HepG2 (cell line): ENCODE data around the gene CA10. TPM values are rescaled to one million over a fixed set of nuclear protein-coding genes. Genes with fewer than 3 reads are reported as not detected.

Experiments
- ATAC-seq: fragments of 200-7000 bp; cut with Tn5 transposase; 3 replicates; pipeline ENCODE4 v1.9.1; 2020; ENCODE audit warnings: mild to moderate bottlenecking, moderate library complexity
- BruUV-seq: library from RNA; stranded (reverse); fragments of 400-500 nt; replicated peaks from 2 replicates; lab custom pipeline; 2021; lab: Mats Ljungman, UMichigan
- CTCF ChIA-PET: fragments of 300-600 bp; formaldehyde crosslinking; extraction: SDS; loops from one replicate; lab custom pipeline; 2021; ENCODE audit warnings: low total read pairs, inconsistent platforms, low intra/inter-chr PET ratio; lab: Yijun Ruan, JAX
- POLR2A ChIA-PET: fragments of 350-600 bp; sonication (Branson Sonifier 250); formaldehyde crosslinking; loops from one replicate; lab custom pipeline; 2020; ENCODE audit warnings: antibody characterized with exemption, inconsistent platforms; lab: Yijun Ruan, JAX
- DNase-seq: peaks from one replicate; pipeline ENCODE4 v3.0.0-alpha.2; 2015; ENCODE audit warnings: low spot score
- FAIRE-seq: peaks from 3 replicates; lab custom pipeline; 2011; peaks lifted over from hg19 to GRCh38; lab: Jason Lieb, UNC
- H2AFZ ChIP-seq: one replicate; pipeline ENCODE4 v1.6.1; 2011; ENCODE audit warnings: low read length, inconsistent platforms
- H3K27ac ChIP-seq: fragments of 300-600 bp; 3 replicates; pipeline ENCODE4 v1.8.0; 2011; ENCODE audit warnings: mixed run types, mild to moderate bottlenecking, mixed read lengths, low read length, inconsistent platforms; ENCODE audit not compliant: insufficient read depth; ENCODE audit errors: extremely low read length
- H3K27me3 ChIP-seq, 2 experiments: fragments of 200-600 bp in 1 of 2; 2 replicates in 1 of 2; 3 replicates in 1 of 2; pipeline versions ENCODE4 v1.6.0 to v1.8.0; 2011; ENCODE audit warnings: low read length in 2 of 2, mild to moderate bottlenecking in 2 of 2, moderate library complexity in 2 of 2, inconsistent platforms in 1 of 2; ENCODE audit not compliant: insufficient read depth in 2 of 2, control insufficient read depth in 1 of 2
- H3K36me3 ChIP-seq, 2 experiments: fragments of 200-600 bp in 1 of 2; replicated peaks in 1 of 2; 2 replicates in 1 of 2; 3 replicates in 1 of 2; pipeline versions ENCODE4 v1.5.1 to v1.8.0; 2011; ENCODE audit warnings: low read length in 2 of 2, inconsistent platforms in 1 of 2; ENCODE audit not compliant: insufficient read depth in 2 of 2, control insufficient read depth in 1 of 2
- H3K4me1 ChIP-seq: 2 replicates; pipeline ENCODE4 v1.5.1; 2012; ENCODE audit warnings: low read length, inconsistent platforms; ENCODE audit not compliant: insufficient read depth
- H3K4me2 ChIP-seq: 2 replicates; pipeline ENCODE4 v1.6.0; 2011; ENCODE audit warnings: low read depth, low read length, inconsistent platforms
- H3K4me3 ChIP-seq, 3 experiments: fragments of 200-600 bp in 1 of 3; sonication (generic), shearing (Covaris generic) in 1 of 3; replicated peaks in 1 of 3; 2 replicates each; pipeline ENCODE4 v1.5.1; 2011 to 2016; ENCODE audit warnings: low read length in 3 of 3, inconsistent platforms in 2 of 3, low read depth in 2 of 3, mild to moderate bottlenecking in 2 of 3, control low read depth in 1 of 3, mixed read lengths in 1 of 3; ENCODE audit not compliant: insufficient read depth in 1 of 3
- H3K79me2 ChIP-seq: one replicate; pipeline ENCODE4 v1.6.1; 2011; ENCODE audit warnings: low read length, inconsistent platforms; ENCODE audit not compliant: insufficient read depth
- H3K9ac ChIP-seq: 2 replicates; pipeline ENCODE4 v1.6.0; 2011; ENCODE audit warnings: mild to moderate bottlenecking, low read depth, low read length, inconsistent platforms; ENCODE audit not compliant: insufficient read depth
- H3K9me3 ChIP-seq: 2 replicates; pipeline ENCODE4 v1.5.1; 2012; ENCODE audit warnings: mild to moderate bottlenecking, low read length
- H4K20me1 ChIP-seq: 2 replicates; pipeline ENCODE4 v1.6.0; 2011; ENCODE audit warnings: inconsistent platforms, mild to moderate bottlenecking, low read length, moderate library complexity; ENCODE audit not compliant: insufficient read depth
- ARID5B ChIP-seq: IDR thresholded peaks from 2 replicates; pipeline ENCODE4 v1.4.0; 2020; ENCODE audit warnings: mild to moderate bottlenecking, missing genetic modification reagents
- CAMTA2 ChIP-seq: sonication (generic); formaldehyde crosslinking; IDR thresholded peaks from 2 replicates; pipeline ENCODE4 v1.4.0; 2020; ENCODE audit warnings: mild to moderate bottlenecking, missing genetic modification reagents, borderline replicate concordance
- CBX5 ChIP-seq: sonication (generic); formaldehyde crosslinking; IDR thresholded peaks from 2 replicates; pipeline ENCODE4 v1.4.0; 2020; ENCODE audit warnings: missing genetic modification reagents, borderline replicate concordance
- NFE2L1 ChIP-seq: sonication (generic); formaldehyde crosslinking; IDR thresholded peaks from 2 replicates; pipeline ENCODE4 v1.4.0; 2020; ENCODE audit warnings: missing genetic modification reagents, mild to moderate bottlenecking, borderline replicate concordance
- ZNF569 ChIP-seq: sonication (generic); formaldehyde crosslinking; IDR thresholded peaks from 2 replicates; pipeline ENCODE4 v1.5.0; 2020; ENCODE audit warnings: mild to moderate bottlenecking, missing genetic modification reagents, moderate library complexity, borderline replicate concordance
- ZNF891 ChIP-seq: sonication (generic); formaldehyde crosslinking; IDR thresholded peaks from 2 replicates; pipeline ENCODE4 v1.5.0; 2020; ENCODE audit warnings: mild to moderate bottlenecking, missing genetic modification reagents
- WGBS: methylation state at CpG from one replicate; pipeline ENCODE4 v1.1.6; 2017; ENCODE audit warnings: low lambda C conversion rate; 5-methylcytosine and 5-hydroxymethylcytosine counted together
- in situ Hi-C: cut with HindIII; loops from 2 replicates; pipeline ENCODE4 v1.10.0; 2017; ENCODE audit warnings: low pct_unique_long_range_greater_than_20kb; ENCODE audit not compliant: extremely low pct_ligation_motif_present
- intact Hi-C: fragments of 100-400 bp; cut with micrococcal nuclease; formaldehyde crosslinking; loops from one replicate; pipeline ENCODE4 v1.10.0; 2022; ENCODE audit not compliant: unreplicated experiment
- polyA plus RNA-seq, 8 experiments: library from polyadenylated mRNA; depleted of rRNA in 3 of 8; stranded (reverse) in 7 of 8; unstranded in 1 of 8; fragments of >200 nt; fragmentation: Illumina TruSeq in 4 of 8; extraction: Trizol in 4 of 8; gene quantifications; 2 replicates each; pipeline versions ENCODE4 v1.2.1 to v1.2.3, GENCODE V29; 2011 to 2016; ENCODE audit warnings: low read depth in 4 of 8, missing spikeins in 1 of 8, mixed read lengths in 1 of 8; ENCODE audit not compliant: insufficient read depth in 1 of 8
- total RNA-seq, 5 experiments: library from RNA; depleted of rRNA; stranded (reverse); fragments of >200 nt; fragmentation: Illumina TruSeq; extraction: Trizol; gene quantifications; 2 replicates each; pipeline ENCODE4 v1.2.3, GENCODE V29; 2016; ENCODE audit warnings: low read depth in 1 of 5
- TF ChIP-seq, protein P1 (sequence below): IDR thresholded peaks from 2 replicates; pipeline ENCODE4 v1.6.1; 2016
- TF ChIP-seq, protein P2 (sequence below): sonication (generic); formaldehyde crosslinking; IDR thresholded peaks from 2 replicates; pipeline ENCODE4 v1.4.0; 2020; ENCODE audit warnings: mild to moderate bottlenecking, missing genetic modification reagents, borderline replicate concordance

Gene CA10
- total and polyA plus RNA-seq, 2 of the 13 experiments (the other 11 are each of a cell fraction or from before 2014, with no cell fraction given) = not detected

DNA sequence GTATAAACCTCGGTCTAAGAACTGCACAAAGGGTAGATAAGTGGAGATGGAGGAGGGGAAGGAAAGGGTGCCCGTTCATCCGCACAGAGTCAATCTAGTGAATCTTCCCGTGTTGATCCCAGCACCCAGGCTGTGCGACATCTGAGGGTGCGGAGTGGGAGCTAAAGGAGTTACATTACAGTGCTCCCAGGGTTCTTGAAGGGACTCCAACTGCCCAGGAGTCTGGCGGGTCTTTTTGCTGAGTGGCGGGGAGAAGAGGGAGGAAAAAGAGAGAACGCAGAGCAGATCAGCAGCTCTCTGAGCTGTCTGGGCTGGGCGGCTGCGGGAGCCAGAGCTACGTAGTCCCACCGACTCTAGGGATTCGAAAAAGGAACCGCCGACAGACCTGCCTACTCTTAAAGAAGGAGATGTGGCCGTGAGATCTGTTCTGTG, 1.6 kb upstream of the CA10 start:
- Histone ChIP-seq H3K79me2 (no peaks in the 10 kb centered on the region), H3K9me3 (peaks cover 17% of the 10 kb centered on the region), H2AFZ (no peak overlapping the region), H3K27me3 (no peaks in the 10 kb centered on the region; a peak in 1 of 5 replicates), H4K20me1 (no peaks in the 10 kb centered on the region), H3K4me1 (no peaks in the 10 kb centered on the region), H3K27ac (no peak overlapping the region), H3K4me2 (no peak overlapping the region), H3K9ac (no peak overlapping the region), H3K4me3 (no peak overlapping the region), H3K36me3 (no peaks in the 10 kb centered on the region)
- TF ChIP-seq CBX5 (no peak), ARID5B (CRISPR knock-in tag) (no peak), ZNF569 (CRISPR knock-in tag) (no peak), NFE2L1 (CRISPR knock-in tag) (no peak), CAMTA2 (CRISPR knock-in tag) (no peak), ZNF891 (no peak)
- TF ChIP-seq, protein P1, sequence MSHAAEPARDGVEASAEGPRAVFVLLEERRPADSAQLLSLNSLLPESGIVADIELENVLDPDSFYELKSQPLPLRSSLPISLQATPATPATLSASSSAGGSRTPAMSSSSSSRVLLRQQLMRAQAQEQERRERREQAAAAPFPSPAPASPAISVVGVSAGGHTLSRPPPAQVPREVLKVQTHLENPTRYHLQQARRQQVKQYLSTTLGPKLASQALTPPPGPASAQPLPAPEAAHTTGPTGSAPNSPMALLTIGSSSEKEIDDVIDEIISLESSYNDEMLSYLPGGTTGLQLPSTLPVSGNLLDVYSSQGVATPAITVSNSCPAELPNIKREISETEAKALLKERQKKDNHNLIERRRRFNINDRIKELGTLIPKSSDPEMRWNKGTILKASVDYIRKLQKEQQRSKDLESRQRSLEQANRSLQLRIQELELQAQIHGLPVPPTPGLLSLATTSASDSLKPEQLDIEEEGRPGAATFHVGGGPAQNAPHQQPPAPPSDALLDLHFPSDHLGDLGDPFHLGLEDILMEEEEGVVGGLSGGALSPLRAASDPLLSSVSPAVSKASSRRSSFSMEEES (CRISPR knock-in tag) = no peak
- TF ChIP-seq, protein P2, sequence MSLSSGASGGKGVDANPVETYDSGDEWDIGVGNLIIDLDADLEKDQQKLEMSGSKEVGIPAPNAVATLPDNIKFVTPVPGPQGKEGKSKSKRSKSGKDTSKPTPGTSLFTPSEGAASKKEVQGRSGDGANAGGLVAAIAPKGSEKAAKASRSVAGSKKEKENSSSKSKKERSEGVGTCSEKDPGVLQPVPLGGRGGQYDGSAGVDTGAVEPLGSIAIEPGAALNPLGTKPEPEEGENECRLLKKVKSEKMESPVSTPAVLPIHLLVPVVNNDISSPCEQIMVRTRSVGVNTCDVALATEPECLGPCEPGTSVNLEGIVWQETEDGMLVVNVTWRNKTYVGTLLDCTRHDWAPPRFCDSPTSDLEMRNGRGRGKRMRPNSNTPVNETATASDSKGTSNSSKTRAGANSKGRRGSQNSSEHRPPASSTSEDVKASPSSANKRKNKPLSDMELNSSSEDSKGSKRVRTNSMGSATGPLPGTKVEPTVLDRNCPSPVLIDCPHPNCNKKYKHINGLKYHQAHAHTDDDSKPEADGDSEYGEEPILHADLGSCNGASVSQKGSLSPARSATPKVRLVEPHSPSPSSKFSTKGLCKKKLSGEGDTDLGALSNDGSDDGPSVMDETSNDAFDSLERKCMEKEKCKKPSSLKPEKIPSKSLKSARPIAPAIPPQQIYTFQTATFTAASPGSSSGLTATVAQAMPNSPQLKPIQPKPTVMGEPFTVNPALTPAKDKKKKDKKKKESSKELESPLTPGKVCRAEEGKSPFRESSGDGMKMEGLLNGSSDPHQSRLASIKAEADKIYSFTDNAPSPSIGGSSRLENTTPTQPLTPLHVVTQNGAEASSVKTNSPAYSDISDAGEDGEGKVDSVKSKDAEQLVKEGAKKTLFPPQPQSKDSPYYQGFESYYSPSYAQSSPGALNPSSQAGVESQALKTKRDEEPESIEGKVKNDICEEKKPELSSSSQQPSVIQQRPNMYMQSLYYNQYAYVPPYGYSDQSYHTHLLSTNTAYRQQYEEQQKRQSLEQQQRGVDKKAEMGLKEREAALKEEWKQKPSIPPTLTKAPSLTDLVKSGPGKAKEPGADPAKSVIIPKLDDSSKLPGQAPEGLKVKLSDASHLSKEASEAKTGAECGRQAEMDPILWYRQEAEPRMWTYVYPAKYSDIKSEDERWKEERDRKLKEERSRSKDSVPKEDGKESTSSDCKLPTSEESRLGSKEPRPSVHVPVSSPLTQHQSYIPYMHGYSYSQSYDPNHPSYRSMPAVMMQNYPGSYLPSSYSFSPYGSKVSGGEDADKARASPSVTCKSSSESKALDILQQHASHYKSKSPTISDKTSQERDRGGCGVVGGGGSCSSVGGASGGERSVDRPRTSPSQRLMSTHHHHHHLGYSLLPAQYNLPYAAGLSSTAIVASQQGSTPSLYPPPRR (CRISPR knock-in tag) = no peak
- POLR2A ChIA-PET = no interaction called here
- BruUV-seq = no TSS peak
- ATAC-seq = no peak
- no peak for DNase-seq
- CTCF ChIA-PET = no interaction called here
- in situ Hi-C loops = no loop called here
- 33% methylated on average over 17 of the region's 17 CpGs for WGBS
- intact Hi-C loops = no loop called here
- FAIRE-seq = no peak
